HG03520 (cell line): ENCODE measurements around the gene CPHXL2.

Experiments used
- ATAC-seq: cut with Tn5 transposase; IDR thresholded peaks from one replicate; pipeline ENCODE4 v1.9.1; 2021; ENCODE audit warnings: mild to moderate bottlenecking, moderate library complexity; ENCODE audit not compliant: unreplicated experiment

The CPHXL2 gene

GRCh38 chr16:75644240-75645012 is 32.4 kb downstream of the CPHXL2 start:
- no peak for ATAC-seq

DNA sequence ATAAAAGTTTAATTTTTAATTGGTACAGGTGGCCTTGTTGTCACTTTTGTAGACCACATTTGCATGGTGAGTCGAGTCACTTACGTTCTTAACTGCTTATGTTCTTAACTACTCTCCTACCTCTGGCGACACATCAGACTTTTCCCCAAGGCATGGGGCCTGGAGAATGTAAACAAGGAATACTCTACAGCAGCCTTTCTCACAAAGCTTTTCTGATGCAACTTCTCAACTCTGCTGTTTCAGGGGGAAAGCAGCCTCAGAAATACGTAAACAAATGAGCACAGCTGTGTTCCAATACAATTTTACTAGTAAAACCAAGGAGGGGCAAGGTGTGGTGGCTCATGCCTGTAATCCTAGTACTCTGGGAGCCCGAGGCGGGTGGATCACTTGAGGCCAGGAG is 36.2 kb downstream of the CPHXL2 start:
- ATAC-seq: no peak

- ATAC-seq: no peak
Observed at GRCh38 chr16:75635036-75635435, 41.8 kb downstream of the CPHXL2 start.

DNA sequence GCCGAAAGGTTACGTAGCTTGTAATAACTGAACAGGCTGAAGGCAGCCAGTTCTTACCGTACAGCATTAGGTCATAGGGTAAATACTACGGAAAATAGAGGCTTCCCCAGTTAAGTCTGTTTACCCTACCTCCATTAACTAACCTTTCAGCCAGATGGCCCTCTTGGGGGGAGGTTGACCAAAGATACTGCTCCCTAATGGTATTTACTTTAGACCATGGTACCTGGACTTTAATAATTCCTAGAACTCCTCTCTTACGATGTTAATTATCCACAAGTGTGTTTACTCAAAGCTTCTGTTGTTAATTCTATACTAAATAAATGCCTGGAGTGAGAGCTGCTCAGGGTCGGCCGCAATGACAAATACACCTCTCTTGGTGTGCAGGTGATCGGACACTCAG is 44.0 kb downstream of the CPHXL2 start:
- ATAC-seq: no peak

DNA sequence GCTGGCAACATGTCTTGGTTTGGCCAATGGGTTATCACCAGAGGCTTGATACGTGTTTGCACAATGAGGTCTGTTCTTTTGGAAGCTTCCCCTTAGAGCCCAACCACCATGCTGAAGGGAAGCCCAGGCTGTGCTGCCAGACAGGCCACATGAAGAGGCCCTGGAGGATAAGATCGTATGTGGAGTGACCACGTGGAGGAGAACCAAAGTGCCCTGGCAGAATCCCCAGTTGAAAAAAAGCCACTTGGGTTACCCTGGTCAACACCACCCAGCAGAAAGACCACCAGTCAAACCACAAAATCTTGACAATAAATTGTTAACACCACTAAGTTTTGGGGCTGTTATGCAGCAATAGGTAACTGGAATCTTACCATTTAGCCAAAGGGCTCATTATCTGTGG is 46.8 kb downstream of the CPHXL2 start:
- no peak for ATAC-seq

- ATAC-seq: no peak
Observed at GRCh38 chr16:75629132-75629531, 47.7 kb downstream of the CPHXL2 start.

DNA sequence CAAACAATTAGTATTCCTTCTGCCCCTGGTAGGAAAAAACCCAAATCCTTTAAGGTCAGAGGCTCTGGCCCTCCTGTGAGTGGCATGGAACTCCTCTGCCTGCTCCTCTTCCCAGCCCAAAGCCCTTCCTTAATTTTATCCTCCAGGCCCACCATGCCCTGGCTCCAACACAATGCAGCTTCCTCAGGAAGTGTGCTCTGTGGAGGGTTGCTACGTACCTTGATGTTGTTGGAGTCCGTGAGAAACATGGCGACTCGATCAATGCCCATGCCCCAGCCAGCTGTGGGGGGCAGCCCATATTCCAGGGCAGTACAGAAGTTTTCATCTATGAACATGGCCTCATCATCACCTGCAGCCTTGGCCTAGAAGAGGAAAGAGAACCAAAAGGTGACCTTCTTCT is 48.5 kb downstream of the CPHXL2 start:
- ATAC-seq: no peak

DNA sequence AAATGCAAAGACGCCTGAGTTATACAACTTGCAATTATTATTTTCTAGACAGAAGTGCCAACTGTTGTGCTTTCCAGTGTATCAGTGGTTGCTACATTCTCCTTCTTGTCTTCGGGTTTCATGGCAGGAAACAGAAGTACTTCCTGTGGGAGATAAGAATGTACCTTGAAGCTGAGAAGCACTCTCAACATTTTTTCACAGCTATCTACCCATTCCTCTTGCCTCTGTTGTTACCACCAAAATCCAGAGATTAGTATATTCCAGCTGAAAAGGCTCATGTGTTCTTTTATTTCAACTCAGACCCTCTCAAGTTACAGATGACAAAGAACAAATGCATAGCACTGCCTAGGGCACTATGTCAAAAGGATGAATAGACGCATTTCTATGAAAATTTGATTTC is 49.0 kb downstream of the CPHXL2 start:
- no peak for ATAC-seq

GRCh38 chr16:75626806-75627205 is 50.0 kb downstream of the CPHXL2 start:
- ATAC-seq: no peak

DNA sequence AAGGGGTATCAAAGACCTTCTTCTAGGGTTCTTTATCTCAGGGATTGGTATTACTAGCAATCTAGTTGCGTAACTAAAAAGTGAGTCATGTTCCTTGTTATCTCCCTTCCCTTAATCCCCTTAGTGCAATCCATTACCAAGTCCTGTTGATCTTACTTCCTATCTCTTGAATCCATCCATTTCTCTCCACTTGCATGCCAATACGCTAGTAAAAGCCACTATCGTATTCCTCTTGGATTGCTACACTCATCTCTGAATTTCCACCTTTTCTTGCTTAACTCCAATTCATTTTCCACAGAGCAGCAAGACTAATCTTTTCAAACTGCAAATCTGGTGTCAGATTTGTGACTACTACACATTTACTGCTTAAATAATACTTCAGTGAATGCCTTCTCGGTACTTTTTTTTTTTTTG is 51.9 kb downstream of the CPHXL2 start:
- ATAC-seq: no peak

DNA sequence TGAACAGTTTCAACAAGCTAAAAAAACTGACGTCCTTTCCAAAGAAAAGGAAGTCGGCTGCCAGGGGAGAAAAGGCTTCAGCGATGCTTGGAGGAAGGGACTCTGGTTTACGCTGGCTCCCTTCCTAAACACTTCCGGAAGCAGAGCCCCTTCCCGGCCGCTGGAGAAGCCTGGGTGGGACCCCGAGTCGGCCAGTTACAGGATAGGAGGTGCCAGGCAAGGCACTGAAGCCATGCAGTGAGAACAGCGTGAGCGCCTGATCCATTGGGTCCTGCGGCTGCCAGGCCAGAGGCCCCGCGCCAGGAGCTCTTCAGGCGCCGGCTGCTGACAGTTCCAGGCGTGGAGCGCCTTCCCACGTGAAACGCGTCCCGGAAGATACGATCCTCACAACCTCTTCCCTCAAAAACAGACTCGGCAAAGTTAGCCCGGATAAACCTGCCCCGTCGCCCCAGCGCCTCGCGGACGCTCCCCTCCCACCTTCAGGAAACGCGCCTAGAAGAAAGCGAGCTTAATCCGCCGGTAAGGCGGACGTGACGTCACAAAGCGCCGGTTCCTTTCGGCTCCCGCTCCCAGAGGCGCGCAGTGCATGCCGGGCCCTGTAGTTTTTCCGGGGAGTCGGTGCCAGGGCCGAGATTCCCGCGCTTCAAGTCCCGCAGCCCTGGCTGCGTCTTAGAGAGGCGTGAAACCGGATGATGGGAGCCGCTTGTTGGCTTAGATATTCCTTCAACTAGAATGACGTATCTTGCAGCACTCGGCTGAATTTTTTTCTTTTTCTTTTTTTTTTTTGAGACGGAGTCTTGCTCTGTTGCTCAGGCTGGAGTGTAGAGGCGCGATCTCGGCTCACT is 53.8 kb downstream of the CPHXL2 start, which contains the start of gene ADAT1:
Gene ADAT1, minus strand, starts transcription at position 521 of the 845 bp plus-strand sequence. CDS start 2,482 bp downstream, outside the sequence.
- peak; percentile 91 for ATAC-seq

GRCh38 chr16:75621170-75621477 is 55.7 kb downstream of the CPHXL2 start:
- ATAC-seq: no peak

- ATAC-seq: no peak
Observed at GRCh38 chr16:75620326-75621169, 56.3 kb downstream of the CPHXL2 start.

DNA sequence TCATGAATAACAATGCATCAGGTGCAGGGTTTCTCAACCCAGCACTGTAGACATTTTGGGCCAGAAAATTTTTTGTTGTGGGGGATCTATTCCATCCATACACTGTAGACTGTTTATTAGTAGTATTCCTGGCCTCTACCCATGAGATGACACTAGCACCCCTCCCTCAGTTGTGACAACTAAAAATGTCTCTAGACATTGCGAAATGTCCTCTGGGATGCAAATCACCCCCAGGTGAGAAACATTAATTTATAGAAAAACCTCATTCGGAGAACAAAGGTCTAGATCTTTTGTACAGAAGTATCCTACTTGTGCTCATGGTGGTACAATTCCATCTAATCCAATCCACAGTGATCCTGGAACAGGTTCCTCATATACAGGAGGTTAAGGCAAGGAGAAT is 58.0 kb downstream of the CPHXL2 start:
- no peak for ATAC-seq

DNA sequence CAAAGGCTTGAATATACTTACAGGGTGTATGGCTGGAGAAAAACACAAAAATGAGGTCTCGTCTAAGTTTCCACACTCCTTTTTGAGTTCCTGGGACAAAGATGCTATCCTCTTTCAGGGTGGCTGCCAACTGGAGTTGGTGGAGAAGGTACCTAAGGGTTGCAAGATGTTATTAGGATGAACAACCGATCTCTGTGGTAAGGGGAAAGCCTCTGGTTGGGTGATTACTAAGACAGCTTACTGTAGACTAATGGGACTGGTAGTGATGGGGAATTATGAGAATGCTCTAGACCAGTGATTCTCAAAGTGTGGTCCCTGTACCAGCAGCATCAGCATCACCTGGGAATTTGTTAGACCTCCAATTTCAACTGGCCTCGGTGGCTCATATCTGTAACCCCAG is 59.7 kb downstream of the CPHXL2 start:
- no peak for ATAC-seq

GRCh38 chr16:75616521-75617010 is 60.2 kb downstream of the CPHXL2 start:
- no peak for ATAC-seq

DNA sequence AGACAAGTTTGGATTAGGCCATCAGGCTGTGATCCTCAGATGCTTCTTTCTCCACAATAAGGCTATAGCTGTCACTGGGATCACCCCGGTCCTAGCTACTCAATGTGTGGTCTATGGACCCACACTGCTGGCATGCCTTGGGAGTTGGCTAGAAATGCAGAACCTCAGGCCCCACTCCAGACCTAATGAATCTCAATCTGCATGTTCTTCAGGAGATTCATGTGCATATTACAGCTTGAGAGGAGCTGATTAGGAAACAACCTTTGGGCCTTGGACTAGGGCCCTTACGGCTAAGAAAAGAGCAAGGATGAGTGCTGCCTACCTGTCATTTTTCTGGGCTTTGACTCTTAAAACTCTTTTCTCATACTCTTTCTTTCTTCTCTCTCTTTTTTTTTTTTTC is 61.2 kb downstream of the CPHXL2 start:
- ATAC-seq: no peak

DNA sequence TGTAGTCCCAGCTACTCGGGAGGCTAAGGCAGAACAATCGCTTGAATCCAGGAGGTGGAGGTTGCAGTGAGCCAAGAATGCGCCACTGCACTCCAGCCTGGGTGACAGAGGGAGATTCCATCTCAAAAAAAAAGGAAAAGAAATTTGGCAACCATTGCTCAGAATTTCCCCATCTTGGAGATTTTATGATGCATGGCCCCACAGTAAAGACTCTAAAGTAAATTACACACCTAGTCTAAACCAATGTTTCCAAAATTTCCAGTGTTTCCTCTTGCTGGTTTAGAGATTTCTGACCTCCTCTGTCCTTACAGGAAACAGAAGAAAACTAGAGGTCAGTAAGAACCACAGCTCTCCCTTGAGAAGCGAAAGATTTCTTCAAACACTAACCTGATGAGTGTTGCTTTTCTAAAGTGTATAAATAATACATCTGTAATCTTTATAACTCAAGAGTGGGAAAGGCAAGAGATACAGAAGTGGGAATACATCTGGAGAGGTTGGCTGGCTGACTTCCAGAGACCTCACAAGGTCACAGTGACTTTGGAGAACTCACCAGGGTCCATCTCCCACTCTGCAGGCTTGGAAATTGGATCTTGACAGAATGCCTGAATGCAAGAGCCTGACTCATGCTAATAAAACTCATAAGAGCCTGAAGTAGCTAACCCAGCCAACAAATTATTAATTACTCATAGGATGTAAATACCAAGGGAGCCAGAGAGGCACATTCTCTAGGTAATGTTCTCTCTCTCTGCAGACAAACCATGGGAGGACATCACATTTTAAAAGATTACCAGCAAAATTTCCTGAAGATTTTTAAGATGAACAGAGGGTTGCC is 62.5 kb downstream of the CPHXL2 start:
- ATAC-seq: no peak
